Testis (tissue), 3 donors: Measurements from ENCODE around the gene KIAA1755. TPM values are rescaled to one million over a fixed set of nuclear protein-coding genes. Genes with fewer than 3 reads are reported as not detected.
"Not testable (repeated sequence)": the region's sequence is repeated elsewhere in the genome, so short reads cannot be mapped to it uniquely, and the experiment has no call there.

Source experiments
- DNase-seq: peaks from one replicate; pipeline ENCODE4 v3.0.0-alpha.2; 2019
- H3K27ac ChIP-seq, 2 donors: fragments of 200-600 bp; sonication (generic); one replicate each; pipeline ENCODE4 v1.5.1; 2019
- H3K27me3 ChIP-seq: fragments of 200-600 bp; sonication (generic); one replicate; pipeline ENCODE4 v1.5.1; 2019
- H3K36me3 ChIP-seq: fragments of 200-600 bp; sonication (generic); one replicate; pipeline ENCODE4 v1.5.1; 2017; ENCODE audit warnings: low read depth; ENCODE audit errors: missing control alignments
- H3K4me1 ChIP-seq: fragments of 200-600 bp; sonication (generic); one replicate; pipeline ENCODE4 v1.5.1; 2019
- H3K4me3 ChIP-seq, 2 donors: fragments of 200-600 bp; sonication (generic); one replicate each; pipeline ENCODE4 v1.5.1; 2017 to 2019
- H3K9me3 ChIP-seq: fragments of 200-600 bp; sonication (generic); one replicate; pipeline ENCODE4 v1.5.1; 2017
- POLR2A ChIP-seq: fragments of 450-650 bp; IDR thresholded peaks from one replicate; pipeline ENCODE4 v1.6.1; 2017; ENCODE audit warnings: antibody characterized with exemption, mild to moderate bottlenecking, moderate library complexity
- WGBS, 2 donors: methylation state at CpG; one replicate each; pipeline ENCODE4 v1.1.5; 2018; 5-methylcytosine and 5-hydroxymethylcytosine counted together
- intact Hi-C: fragments of 100-400 bp; cut with DNase I; formaldehyde crosslinking; loops from one replicate; pipeline ENCODE4 v1.15.1; 2023; ENCODE audit warnings: low total_unique reads
- polyA plus RNA-seq: library from polyadenylated mRNA; stranded (reverse); fragments of 350-450 nt; fragmentation: Illumina TruSeq; extraction: RNeasy Lipid Tissue Mini Kit (QIAGEN cat#74804); gene quantifications from one replicate; pipeline ENCODE4 v1.2.3, GENCODE V29; 2014; ENCODE audit warnings: low read depth, low replicate concordance; ENCODE audit not compliant: insufficient read depth
- total RNA-seq, 2 donors: library from RNA; depleted of rRNA; stranded (reverse); fragments of >200 nt; gene quantifications; one replicate each; pipeline ENCODE4 v1.2.3, GENCODE V29; 2016
- TF ChIP-seq, protein P1 (sequence below), 3 experiments: fragments of 450-650 bp in 2 of 3; fragments of 200-600 bp in 1 of 3; sonication (generic) in 1 of 3; IDR thresholded peaks; one replicate each; pipeline ENCODE4 v1.5.1; 2016 to 2019; ENCODE audit warnings: antibody characterized with exemption in 3 of 3, mild to moderate bottlenecking in 2 of 3, moderate library complexity in 1 of 3

The KIAA1755 gene
- total and polyA plus RNA-seq, 3 donors from 2014 or later: 5.2 to 9.6 (median 7.6) TPM

DNA sequence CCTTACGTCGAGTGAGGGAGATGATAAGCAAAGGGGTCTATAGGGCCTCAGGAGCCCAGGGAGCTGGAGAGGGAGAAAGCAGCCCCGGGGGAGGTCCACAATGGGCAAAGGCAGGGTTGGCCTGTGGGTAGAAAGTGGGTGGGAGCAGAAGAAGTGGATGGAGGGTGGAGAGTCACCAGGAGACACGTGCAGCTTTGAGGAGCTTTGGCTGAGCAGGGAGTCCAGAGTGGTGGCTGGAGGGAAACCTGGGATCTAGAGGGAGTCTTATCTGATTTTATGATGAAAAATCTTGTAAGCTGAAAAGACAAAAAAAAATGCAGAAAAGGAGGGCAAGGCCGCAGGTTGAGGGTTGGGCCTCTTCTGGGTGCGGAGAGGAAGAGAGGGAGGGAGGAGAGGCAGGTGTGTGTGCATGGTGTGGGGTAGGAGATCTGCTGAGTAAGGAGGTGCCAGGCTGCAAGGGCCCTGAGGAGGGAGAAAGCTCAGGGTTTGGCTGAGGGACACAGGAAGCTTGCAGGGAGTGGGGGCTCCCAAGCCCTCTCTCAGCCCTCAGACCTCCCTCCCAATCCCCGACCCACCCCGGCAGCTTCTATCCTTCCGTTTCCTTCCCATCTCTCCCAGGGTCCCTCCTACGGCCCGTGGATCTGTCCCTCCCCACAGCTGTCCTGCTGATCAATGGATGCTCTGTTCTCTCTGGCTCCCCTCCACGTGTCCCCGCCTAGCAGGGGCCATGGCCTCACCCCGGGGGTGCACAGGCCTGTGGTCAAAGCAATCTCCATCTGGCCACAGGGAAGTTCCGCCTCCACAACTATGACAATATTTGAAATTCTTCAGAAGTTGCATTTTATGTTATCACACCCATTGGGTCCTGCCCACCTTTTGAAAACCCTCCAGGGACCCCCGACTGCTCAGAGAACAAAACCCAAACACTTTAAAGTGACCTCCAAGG is 26.3 kb upstream of the KIAA1755 start:
- Histone ChIP-seq H3K27me3 (no peaks in the 10 kb centered on the region), H3K36me3 (no peaks in the 10 kb centered on the region), H3K4me3 (no peak overlapping the region), H3K4me1 (peaks cover 14% of the 10 kb centered on the region), H3K9me3 (no peaks in the 10 kb centered on the region), H3K27ac (no peak overlapping the region)
- no peak for TF ChIP-seq POLR2A
- TF ChIP-seq, protein P1, sequence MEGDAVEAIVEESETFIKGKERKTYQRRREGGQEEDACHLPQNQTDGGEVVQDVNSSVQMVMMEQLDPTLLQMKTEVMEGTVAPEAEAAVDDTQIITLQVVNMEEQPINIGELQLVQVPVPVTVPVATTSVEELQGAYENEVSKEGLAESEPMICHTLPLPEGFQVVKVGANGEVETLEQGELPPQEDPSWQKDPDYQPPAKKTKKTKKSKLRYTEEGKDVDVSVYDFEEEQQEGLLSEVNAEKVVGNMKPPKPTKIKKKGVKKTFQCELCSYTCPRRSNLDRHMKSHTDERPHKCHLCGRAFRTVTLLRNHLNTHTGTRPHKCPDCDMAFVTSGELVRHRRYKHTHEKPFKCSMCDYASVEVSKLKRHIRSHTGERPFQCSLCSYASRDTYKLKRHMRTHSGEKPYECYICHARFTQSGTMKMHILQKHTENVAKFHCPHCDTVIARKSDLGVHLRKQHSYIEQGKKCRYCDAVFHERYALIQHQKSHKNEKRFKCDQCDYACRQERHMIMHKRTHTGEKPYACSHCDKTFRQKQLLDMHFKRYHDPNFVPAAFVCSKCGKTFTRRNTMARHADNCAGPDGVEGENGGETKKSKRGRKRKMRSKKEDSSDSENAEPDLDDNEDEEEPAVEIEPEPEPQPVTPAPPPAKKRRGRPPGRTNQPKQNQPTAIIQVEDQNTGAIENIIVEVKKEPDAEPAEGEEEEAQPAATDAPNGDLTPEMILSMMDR (IDR thresholded peaks at IDR 0.05): no peak
- intact Hi-C loops: no loop called here
- WGBS, 2 donors: 41 to 45% methylated on average over 16 of the region's 16 CpGs
- peak; percentile 31 for DNase-seq

DNA sequence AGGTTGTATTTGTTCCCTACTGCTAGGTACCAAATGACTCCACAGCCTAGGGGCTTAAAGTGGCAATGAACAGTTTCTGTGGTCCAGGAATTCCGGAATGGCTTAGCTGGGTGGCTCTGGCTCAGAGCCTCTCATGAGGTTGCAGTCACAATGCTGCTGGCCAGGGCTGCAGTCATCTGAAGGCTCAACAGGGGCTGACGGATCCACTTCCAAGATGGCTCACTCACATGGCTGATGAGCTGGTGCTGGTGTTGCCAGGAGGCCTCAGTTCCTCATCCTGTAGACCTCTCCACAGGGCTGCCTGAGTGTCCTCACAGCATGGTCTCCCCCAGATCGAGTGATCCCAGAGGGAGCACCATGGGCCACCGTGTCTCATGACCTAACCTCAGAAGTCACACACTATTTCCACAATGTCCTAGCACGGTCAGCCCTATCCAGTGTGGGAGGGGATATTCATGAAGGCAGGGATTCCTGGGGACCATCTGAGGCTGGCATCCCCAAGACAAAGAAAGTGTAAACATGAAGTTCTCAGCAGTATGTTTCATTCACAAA is 24.4 kb upstream of the KIAA1755 start:
- no peak for TF ChIP-seq POLR2A
- TF ChIP-seq, protein P1 (IDR thresholded peaks at IDR 0.05): no peak
- Histone ChIP-seq H3K27ac (no peak overlapping the region), H3K4me3 (no peak overlapping the region), H3K4me1 (peaks cover 14% of the 10 kb centered on the region), H3K27me3 (no peaks in the 10 kb centered on the region), H3K9me3 (no peaks in the 10 kb centered on the region), H3K36me3 (no peaks in the 10 kb centered on the region)
- no peak for DNase-seq
- intact Hi-C loops: no loop called here
- 95 to 99% methylated on average over 5 of the region's 5 CpGs for WGBS, 2 donors

DNA sequence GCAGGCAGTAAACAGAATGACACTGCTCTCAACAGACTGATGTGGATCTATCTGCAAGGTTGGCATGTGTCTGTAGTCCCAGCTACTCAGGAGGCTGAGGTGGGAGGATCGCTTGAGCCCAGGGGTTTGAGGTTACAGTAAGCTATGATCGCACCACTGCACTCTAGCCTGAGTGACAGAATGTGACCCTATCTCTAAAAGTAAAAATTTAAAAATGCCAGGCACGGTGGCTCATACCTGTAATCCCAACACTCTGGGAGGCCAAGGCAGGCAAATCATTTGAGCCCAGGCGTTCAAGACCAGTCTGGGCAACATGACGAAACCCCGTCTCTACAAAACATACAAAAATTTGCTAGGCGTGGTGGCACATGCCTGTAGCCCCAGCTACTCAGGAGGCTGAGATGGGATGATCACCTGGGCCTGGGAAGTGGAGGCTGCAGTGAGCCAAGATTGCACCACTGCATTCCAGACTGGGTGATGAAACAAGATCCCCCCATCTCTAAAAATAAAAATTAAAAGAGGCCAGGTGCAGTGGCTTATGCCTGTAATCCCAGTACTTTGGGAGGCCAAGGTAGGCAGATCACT is 23.6 kb upstream of the KIAA1755 start:
- H3K4me3 ChIP-seq, H3K9me3 ChIP-seq, DNase-seq, H3K36me3 ChIP-seq, H3K27ac ChIP-seq, intact Hi-C loops, H3K27me3 ChIP-seq: not testable (repeated sequence)
- peaks cover 14% of the 10 kb centered on the region for H3K4me1 ChIP-seq
- WGBS, 2 donors: 82 to 93% methylated on average over 7 of the region's 7 CpGs

DNA sequence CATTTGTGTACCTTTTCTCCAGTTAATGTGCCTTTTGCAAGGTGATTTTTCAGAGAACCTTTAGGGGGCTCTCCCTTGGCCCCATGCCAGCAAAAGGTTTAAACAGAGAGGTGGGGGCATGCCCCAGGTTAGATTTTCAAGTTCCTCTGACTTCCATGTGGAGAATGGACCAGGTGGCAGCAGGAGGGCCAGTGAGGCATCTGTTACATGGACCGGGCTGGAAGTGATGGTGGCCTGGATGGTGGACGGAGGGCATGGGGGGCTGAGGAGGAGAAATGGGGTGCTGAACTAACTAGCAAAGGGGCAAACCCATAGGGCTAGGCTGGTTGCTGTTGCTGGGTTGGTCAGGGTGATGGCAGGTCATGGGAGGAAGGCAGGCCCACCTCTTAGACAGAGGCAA is 22.7 kb upstream of the KIAA1755 start:
- H3K4me3 ChIP-seq: no peak overlapping the region
- no peaks in the 10 kb centered on the region for H3K9me3 ChIP-seq
- no peak for DNase-seq
- H3K4me1 ChIP-seq: peaks cover 14% of the 10 kb centered on the region
- H3K27me3 ChIP-seq: no peaks in the 10 kb centered on the region
- intact Hi-C loops: no loop called here
- WGBS, 2 donors: 91 to 95% methylated on average over 2 of the region's 2 CpGs
- H3K27ac ChIP-seq: no peak overlapping the region
- no peak for TF ChIP-seq POLR2A
- no peaks in the 10 kb centered on the region for H3K36me3 ChIP-seq

DNA sequence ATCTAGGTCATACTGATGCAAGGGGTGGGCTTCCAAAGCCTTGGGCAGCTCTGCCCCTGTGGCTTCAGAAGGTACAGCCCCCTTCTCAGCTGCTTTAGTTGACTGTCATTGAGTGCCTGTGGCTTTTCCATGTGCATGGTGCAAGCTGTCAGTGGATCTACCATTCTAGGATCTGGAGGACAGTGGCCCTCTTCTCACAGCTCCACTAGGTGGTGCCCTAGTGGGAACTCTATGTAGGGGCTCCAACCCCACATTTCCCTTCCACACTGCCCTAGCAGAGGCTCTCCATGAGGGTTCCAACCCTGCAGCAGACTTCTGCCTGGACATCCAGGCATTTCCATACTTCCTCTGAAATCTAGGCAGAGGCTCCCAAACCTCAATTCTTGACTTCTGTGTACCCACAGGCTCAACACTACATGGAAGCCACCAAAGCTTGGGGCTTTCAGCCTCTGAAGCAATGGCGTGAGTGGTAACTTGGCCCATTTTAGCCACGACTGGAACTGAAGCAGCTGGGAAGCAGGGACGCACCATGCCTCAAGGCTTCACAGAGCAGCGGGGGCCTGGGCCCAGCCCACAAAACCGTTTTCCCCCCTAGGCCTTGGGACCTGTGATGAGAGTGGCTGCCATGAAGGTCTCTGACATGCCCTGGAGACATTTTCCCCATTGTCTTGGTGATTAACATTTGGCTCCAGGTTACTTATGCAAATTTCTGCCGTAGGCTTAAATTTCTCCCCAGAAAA is 20.8 kb upstream of the KIAA1755 start:
- H3K27ac ChIP-seq, H3K4me1 ChIP-seq, H3K4me3 ChIP-seq, H3K9me3 ChIP-seq, H3K36me3 ChIP-seq, DNase-seq, H3K27me3 ChIP-seq, intact Hi-C loops: not testable (repeated sequence)
- 97 to 100% methylated on average over 6 of the region's 6 CpGs for WGBS, 2 donors

DNA sequence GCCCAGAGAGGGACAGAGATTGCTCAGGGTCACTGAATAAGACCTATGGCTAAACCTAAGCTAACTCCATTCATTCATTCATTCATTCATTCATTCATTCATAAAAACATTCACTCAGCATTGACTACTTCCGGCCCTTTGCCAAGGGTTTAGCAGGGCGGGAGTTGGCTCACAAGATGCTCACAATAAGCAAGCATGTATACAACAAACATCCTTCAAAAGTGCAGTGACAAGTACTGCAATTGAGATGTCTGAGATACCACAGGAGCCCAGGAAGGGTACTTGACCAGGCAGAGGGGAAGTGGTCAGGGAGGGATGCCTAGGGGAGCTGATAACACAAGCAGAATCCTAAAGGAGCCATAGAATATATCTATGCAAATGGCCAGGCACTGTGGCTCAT is 18.2 kb upstream of the KIAA1755 start:
- Histone ChIP-seq H3K36me3 (no peaks in the 10 kb centered on the region), H3K27ac (no peak overlapping the region), H3K9me3 (no peaks in the 10 kb centered on the region), H3K4me3 (no peak overlapping the region), H3K27me3 (no peaks in the 10 kb centered on the region), H3K4me1 (no peaks in the 10 kb centered on the region)
- TF ChIP-seq POLR2A: no peak
- TF ChIP-seq, protein P1 (IDR thresholded peaks at IDR 0.05): no peak
- WGBS, 2 donors: 94% methylated on average over 2 of the region's 2 CpGs
- DNase-seq: no peak
- intact Hi-C loops: no loop called here
